Caco-2 (cell line): ENCODE measurements around the gene SPTBN1. TPM values are rescaled to one million over a fixed set of nuclear protein-coding genes. Genes with fewer than 3 reads are reported as not detected.

Experiments
- BruUV-seq: library from RNA; stranded (reverse); fragments of 400-500 nt; replicated peaks from 2 replicates; lab custom pipeline; 2021; lab: Mats Ljungman, UMichigan
- CTCF ChIA-PET: fragments of 300-600 bp; sonication (Branson Sonifier 250); formaldehyde crosslinking; loops from one replicate; lab custom pipeline; 2022; ENCODE audit warnings: antibody characterized with exemption; lab: Charles Lee
- POLR2A ChIA-PET: fragments of 300-600 bp; sonication (Branson Sonifier 250); formaldehyde crosslinking; loops from one replicate; lab custom pipeline; 2022; ENCODE audit warnings: antibody characterized with exemption; lab: Charles Lee
- DNase-seq, 2 experiments: peaks; one replicate each; pipeline versions ENCODE4 v3.0.0 to v3.0.0-alpha.2; 2020 to 2022
- H3K27me3 ChIP-seq: replicated peaks from 2 replicates; pipeline ENCODE4 v1.6.0; 2011; ENCODE audit warnings: low read length; ENCODE audit not compliant: control insufficient read depth, insufficient read depth
- H3K36me3 ChIP-seq: 2 replicates; pipeline ENCODE4 v1.5.1; 2011; ENCODE audit warnings: low read length; ENCODE audit not compliant: control insufficient read depth, insufficient read depth
- H3K4me1 ChIP-seq: fragments of 250-450 bp; sonication (Bioruptor Pico); 2 replicates; pipeline ENCODE4 v1.5.1; 2020; ENCODE audit warnings: mild to moderate bottlenecking
- H3K4me3 ChIP-seq: 2 replicates; pipeline ENCODE4 v1.5.1; 2011; ENCODE audit warnings: low read depth, mild to moderate bottlenecking, control low read depth, low read length
- H3K9me3 ChIP-seq: fragments of 250-450 bp; sonication (Bioruptor Pico); 2 replicates; pipeline ENCODE4 v1.5.1; 2020; ENCODE audit warnings: mild to moderate bottlenecking, moderate library complexity
- H3K27ac Mint-ChIP-seq: one replicate; pipeline ENCODE4 v1.8.0; 2022; ENCODE audit warnings: mixed read lengths; ENCODE audit not compliant: unreplicated experiment
- H3K27me3 Mint-ChIP-seq: one replicate; pipeline ENCODE4 v1.8.0; 2022; ENCODE audit warnings: mixed read lengths; ENCODE audit not compliant: insufficient read depth, unreplicated experiment
- H3K36me3 Mint-ChIP-seq: one replicate; pipeline ENCODE4 v1.8.0; 2022; ENCODE audit warnings: mild to moderate bottlenecking, mixed read lengths; ENCODE audit not compliant: insufficient read depth, unreplicated experiment
- H3K4me1 Mint-ChIP-seq: one replicate; pipeline ENCODE4 v1.8.0; 2022; ENCODE audit warnings: low read depth, mixed read lengths; ENCODE audit not compliant: unreplicated experiment
- H3K4me3 Mint-ChIP-seq: one replicate; pipeline ENCODE4 v1.8.0; 2022; ENCODE audit warnings: mild to moderate bottlenecking, moderate library complexity, mixed read lengths; ENCODE audit not compliant: unreplicated experiment
- H3K9me3 Mint-ChIP-seq: one replicate; pipeline ENCODE4 v1.8.0; 2022; ENCODE audit warnings: mixed read lengths; ENCODE audit not compliant: unreplicated experiment
- CTCF ChIP-seq, 2 experiments: fragments of 200-600 bp in 1 of 2; IDR thresholded peaks; 1 replicate in 1 of 2; 2 replicates in 1 of 2; pipeline versions ENCODE4 v1.5.1 to v1.8.0; 2011 to 2022; ENCODE audit warnings: antibody characterized with exemption in 1 of 2, control low read depth in 1 of 2, inconsistent platforms in 1 of 2, low read depth in 1 of 2, low read length in 1 of 2, mild to moderate bottlenecking in 1 of 2, moderate library complexity in 1 of 2; ENCODE audit not compliant: insufficient read depth in 1 of 2, severe bottlenecking in 1 of 2, unreplicated experiment in 1 of 2
- intact Hi-C: fragments of 100-400 bp; cut with micrococcal nuclease; formaldehyde crosslinking; loops from one replicate; pipeline ENCODE4 v1.10.0; 2022; ENCODE audit not compliant: unreplicated experiment
- total RNA-seq: library from RNA; stranded (reverse); gene quantifications from 2 replicates; pipeline ENCODE4 v1.2.3, GENCODE V29; 2022

SPTBN1 gene
- total RNA-seq, 1 experiment from 2014 or later: 361 TPM

DNA sequence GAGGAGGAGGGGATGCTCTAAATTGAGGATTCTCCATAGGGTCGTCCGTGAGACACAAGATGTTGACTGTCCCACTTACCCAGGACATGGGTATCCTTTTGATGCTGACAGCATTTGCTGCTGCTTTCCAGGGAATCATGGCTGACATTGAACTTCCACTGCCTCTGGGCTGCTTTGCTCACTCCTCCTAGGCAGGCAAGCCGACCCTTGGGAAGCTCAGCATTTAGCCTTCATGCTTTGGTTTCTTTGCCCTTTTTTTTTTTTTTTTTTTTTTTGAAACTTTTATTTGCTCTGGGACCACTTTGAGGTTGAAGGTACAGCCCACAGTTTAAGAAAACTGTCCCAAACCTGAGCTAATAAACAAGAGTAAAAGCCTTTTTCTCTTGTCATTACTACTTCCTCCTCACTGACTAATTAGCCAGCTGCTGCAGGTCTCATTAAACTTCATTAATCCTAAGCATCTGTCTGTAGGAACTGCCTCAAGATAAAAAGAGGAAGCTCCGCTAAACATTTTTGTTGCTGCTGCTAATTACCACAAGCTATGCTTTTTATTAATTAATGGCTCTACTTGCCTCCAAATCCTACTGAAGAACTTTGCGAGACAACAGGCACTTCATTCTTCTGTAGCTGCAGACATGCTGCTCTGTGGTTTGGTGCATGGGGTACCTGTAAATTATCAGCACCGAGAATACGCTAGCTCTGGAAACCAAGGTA is 125.4 kb downstream of the SPTBN1 start:
- H3K4me3 ChIP-seq: no peak overlapping the region
- intact Hi-C loops: no loop called here
- no peak for TF ChIP-seq CTCF (IDR thresholded peaks at IDR 0.05; ENCODE audit: insufficient read depth in 1 of 2, low read depth in 1 of 2, low read length in 1 of 2, severe bottlenecking in 1 of 2, unreplicated experiment in 1 of 2)
- peaks cover 46% of the 10 kb centered on the region for H3K4me1 Mint-ChIP-seq
- H3K27ac Mint-ChIP-seq: no peak overlapping the region
- ChIA-PET CTCF (no interaction called here), POLR2A (interaction anchor here (0.6 to 0.7 kb wide), 2 partner anchors 114 to 265 kb away, joined by 5 to 8 read pairs; no protein-coding TSS in a partner anchor)
- no peak for DNase-seq
- H3K27me3 Mint-ChIP-seq: no peaks in the 10 kb centered on the region
- BruUV-seq: no TSS peak
- H3K27me3 ChIP-seq: no peaks in the 10 kb centered on the region
- H3K4me1 ChIP-seq: peaks cover 56% of the 10 kb centered on the region
- peaks cover 74% of the 10 kb centered on the region for H3K36me3 Mint-ChIP-seq
- H3K4me3 Mint-ChIP-seq: no peak overlapping the region
- no peaks in the 10 kb centered on the region for H3K36me3 ChIP-seq
- no peaks in the 10 kb centered on the region for H3K9me3 Mint-ChIP-seq
- H3K9me3 ChIP-seq: no peaks in the 10 kb centered on the region

- peaks cover 42% of the 10 kb centered on the region for H3K4me1 Mint-ChIP-seq
These were observed 126.9 kb downstream of the SPTBN1 start for GRCh38 chr2:54582987-54583386.

GRCh38 chr2:54584598-54584997 is 128.5 kb downstream of the SPTBN1 start:
- no peaks in the 10 kb centered on the region for H3K27me3 Mint-ChIP-seq
- Histone ChIP-seq H3K9me3 (no peaks in the 10 kb centered on the region), H3K4me3 (no peak overlapping the region), H3K4me1 (peaks cover 32% of the 10 kb centered on the region), H3K36me3 (no peaks in the 10 kb centered on the region), H3K27me3 (no peaks in the 10 kb centered on the region)
- H3K36me3 Mint-ChIP-seq: peaks cover 70% of the 10 kb centered on the region
- no peak overlapping the region for H3K27ac Mint-ChIP-seq
- DNase-seq: no peak
- TF ChIP-seq CTCF (IDR thresholded peaks at IDR 0.05; ENCODE audit: insufficient read depth in 1 of 2, low read depth in 1 of 2, low read length in 1 of 2, severe bottlenecking in 1 of 2, unreplicated experiment in 1 of 2): no peak
- H3K4me1 Mint-ChIP-seq: peaks cover 40% of the 10 kb centered on the region
- H3K4me3 Mint-ChIP-seq: no peak overlapping the region
- H3K9me3 Mint-ChIP-seq: no peaks in the 10 kb centered on the region
- BruUV-seq: no TSS peak
- POLR2A ChIA-PET: no interaction called here
- intact Hi-C loops: no loop called here
- CTCF ChIA-PET: interaction anchor here (0.5 kb wide), 1 partner anchor 25 kb away, joined by 4 read pairs; no protein-coding TSS in a partner anchor

More at GRCh38 chr2:54582987-54583386, 126.9 kb downstream of the SPTBN1 start:
- peaks cover 74% of the 10 kb centered on the region for H3K36me3 Mint-ChIP-seq
- no peak for TF ChIP-seq CTCF (IDR thresholded peaks at IDR 0.05; ENCODE audit: insufficient read depth in 1 of 2, low read depth in 1 of 2, low read length in 1 of 2, severe bottlenecking in 1 of 2, unreplicated experiment in 1 of 2)
- CTCF ChIA-PET: no interaction called here
- H3K4me1 ChIP-seq: peaks cover 41% of the 10 kb centered on the region
- H3K4me3 Mint-ChIP-seq: no peak overlapping the region
- H3K9me3 ChIP-seq: no peaks in the 10 kb centered on the region
- no peaks in the 10 kb centered on the region for H3K27me3 Mint-ChIP-seq
- POLR2A ChIA-PET: no interaction called here
- H3K36me3 ChIP-seq: no peaks in the 10 kb centered on the region
- intact Hi-C loops: no loop called here
- no peak overlapping the region for H3K27ac Mint-ChIP-seq
- no TSS peak for BruUV-seq
- H3K9me3 Mint-ChIP-seq: no peaks in the 10 kb centered on the region
- no peak overlapping the region for H3K4me3 ChIP-seq
- H3K27me3 ChIP-seq: no peaks in the 10 kb centered on the region
- DNase-seq: no peak
